DND-41 (cell line): ENCODE data around the gene ANKS4B.
A peak's percentile ranks its signal among the peaks of the same experiment; 100 is the strongest.

Experiments used
- ATAC-seq: fragments of 200-7000 bp; cut with Tn5 transposase; 3 replicates; pipeline ENCODE4 v1.9.1; 2021; ENCODE audit warnings: low read depth; ENCODE audit not compliant: insufficient read depth
- DNase-seq: peaks from one replicate; pipeline ENCODE4 v3.0.0-alpha.2; 2020
- H2AFZ ChIP-seq: 2 replicates; pipeline ENCODE4 v1.6.0; 2012; ENCODE audit warnings: low read depth, low read length
- H3K27ac ChIP-seq: 2 replicates; pipeline ENCODE4 v1.5.1; 2012; ENCODE audit warnings: low read length, inconsistent platforms
- H3K27me3 ChIP-seq: fragments of 200-600 bp; sonication (generic); 2 replicates; pipeline ENCODE4 v1.6.0; 2012; ENCODE audit warnings: low read length, mild to moderate bottlenecking, inconsistent platforms; ENCODE audit not compliant: insufficient read depth, poor library complexity
- H3K36me3 ChIP-seq: 2 replicates; pipeline ENCODE4 v1.5.1; 2012; ENCODE audit warnings: low read length, inconsistent platforms; ENCODE audit not compliant: insufficient read depth
- H3K4me1 ChIP-seq: 2 replicates; pipeline ENCODE4 v1.5.1; 2012; ENCODE audit warnings: mild to moderate bottlenecking, low read length; ENCODE audit not compliant: insufficient read depth
- H3K4me2 ChIP-seq: 2 replicates; pipeline ENCODE4 v1.6.0; 2012; ENCODE audit warnings: mild to moderate bottlenecking, moderate library complexity, low read length, inconsistent platforms; ENCODE audit not compliant: insufficient read depth
- H3K4me3 ChIP-seq, 2 experiments: fragments of 200-600 bp in 1 of 2; shearing (Covaris generic) in 1 of 2; 2 replicates each; pipeline ENCODE4 v1.5.1; 2012 to 2016; ENCODE audit warnings: inconsistent platforms in 2 of 2, low read length in 2 of 2, mild to moderate bottlenecking in 2 of 2, low read depth in 1 of 2, moderate library complexity in 1 of 2
- H3K79me2 ChIP-seq: 2 replicates; pipeline ENCODE4 v1.6.0; 2012; ENCODE audit warnings: low read length, inconsistent platforms; ENCODE audit not compliant: insufficient read depth
- H3K9ac ChIP-seq: 2 replicates; pipeline ENCODE4 v1.6.0; 2012; ENCODE audit warnings: low read depth, mild to moderate bottlenecking, inconsistent platforms, low read length, moderate library complexity
- H3K9me3 ChIP-seq: 2 replicates; pipeline ENCODE4 v1.5.1; 2012; ENCODE audit warnings: low read length, moderate library complexity, mild to moderate bottlenecking, inconsistent platforms; ENCODE audit not compliant: insufficient read depth, severe bottlenecking
- H4K20me1 ChIP-seq: 2 replicates; pipeline ENCODE4 v1.6.0; 2012; ENCODE audit warnings: low read length; ENCODE audit not compliant: insufficient read depth
- CTCF ChIP-seq: IDR thresholded peaks from 2 replicates; pipeline ENCODE4 v1.5.1; 2012; ENCODE audit warnings: borderline replicate concordance, low read length, moderate library complexity, mild to moderate bottlenecking; ENCODE audit not compliant: poor library complexity, severe bottlenecking; ENCODE audit errors: extremely low read depth
- EZH2 ChIP-seq: IDR thresholded peaks from 3 replicates; pipeline ENCODE4 v1.6.1; 2012; ENCODE audit warnings: borderline replicate concordance, low read depth, mild to moderate bottlenecking, moderate library complexity, low read length, inconsistent platforms; ENCODE audit not compliant: severe bottlenecking

Gene ANKS4B

DNA sequence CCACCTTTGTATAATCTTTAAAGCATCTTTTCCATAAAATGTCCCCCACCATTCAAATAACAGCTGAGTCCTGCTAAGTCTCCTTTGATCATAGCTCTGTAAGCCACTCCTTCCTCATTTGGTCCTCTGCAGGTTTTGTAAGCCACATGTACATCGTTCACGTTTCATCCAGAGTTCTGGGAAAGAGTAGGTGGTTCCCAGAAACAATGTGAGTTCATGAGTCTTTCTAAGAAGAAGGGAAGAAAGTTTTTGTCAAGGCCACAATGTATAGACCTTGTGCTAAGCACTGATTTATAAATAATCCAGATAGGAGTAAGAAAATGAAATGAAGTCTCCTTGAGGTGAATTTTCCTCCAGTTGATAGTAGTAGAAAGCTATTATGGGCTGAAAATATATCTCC, 8.7 kb upstream of the ANKS4B start:
- Histone ChIP-seq H3K4me3 (no peak overlapping the region), H3K27ac (no peak overlapping the region), H3K27me3 (peaks cover 21% of the 10 kb centered on the region), H4K20me1 (no peaks in the 10 kb centered on the region), H3K9ac (no peak overlapping the region), H3K4me1 (no peaks in the 10 kb centered on the region), H3K4me2 (no peak overlapping the region), H3K9me3 (no peaks in the 10 kb centered on the region), H3K79me2 (no peaks in the 10 kb centered on the region), H3K36me3 (no peaks in the 10 kb centered on the region), H2AFZ (no peak overlapping the region)
- ATAC-seq (0 out of 3 replicates have a peak, but pooled peaks have one; percentile 19), DNase-seq (peak; percentile 9)
- TF ChIP-seq CTCF (no peak), EZH2 (no peak)

- ATAC-seq (no peak), DNase-seq (no peak)
- Histone ChIP-seq H3K9ac (no peak overlapping the region), H3K4me3 (no peak overlapping the region), H3K4me2 (no peak overlapping the region), H3K36me3 (no peaks in the 10 kb centered on the region), H3K9me3 (no peaks in the 10 kb centered on the region), H3K27ac (no peak overlapping the region), H2AFZ (no peak overlapping the region), H3K4me1 (no peaks in the 10 kb centered on the region), H3K27me3 (peaks cover 21% of the 10 kb centered on the region), H4K20me1 (no peaks in the 10 kb centered on the region), H3K79me2 (no peaks in the 10 kb centered on the region)
- TF ChIP-seq CTCF (no peak), EZH2 (no peak)
These were observed 6.8 kb upstream of the ANKS4B start for GRCh38 chr16:21226749-21227148.

DNA sequence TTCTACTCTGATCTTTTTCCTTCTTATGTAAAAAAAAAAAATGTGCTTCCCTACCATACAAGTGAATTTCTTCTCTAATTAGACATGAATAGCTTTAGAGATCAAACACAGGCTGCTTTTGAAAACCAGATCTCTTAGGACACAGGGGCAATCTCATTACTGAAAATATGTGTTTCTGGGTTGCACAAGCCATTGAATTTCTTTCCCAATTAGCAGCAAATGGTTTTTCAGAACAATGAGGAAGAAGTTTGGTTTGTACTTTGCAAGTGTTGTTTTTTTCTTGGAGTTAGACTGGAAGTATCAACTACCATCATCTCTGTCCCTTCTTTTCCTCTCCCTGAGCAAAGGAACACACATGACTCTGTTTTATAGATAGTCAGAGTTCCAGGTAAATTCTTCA, 5.6 kb upstream of the ANKS4B start:
- Histone ChIP-seq H3K79me2 (no peaks in the 10 kb centered on the region), H2AFZ (no peak overlapping the region), H3K9me3 (no peaks in the 10 kb centered on the region), H3K9ac (no peak overlapping the region), H3K27ac (no peak overlapping the region), H3K27me3 (peaks cover 18% of the 10 kb centered on the region), H3K4me3 (no peak overlapping the region), H4K20me1 (no peaks in the 10 kb centered on the region), H3K4me1 (no peaks in the 10 kb centered on the region), H3K36me3 (no peaks in the 10 kb centered on the region), H3K4me2 (no peak overlapping the region)
- TF ChIP-seq CTCF (no peak), EZH2 (no peak)
- DNase-seq (no peak), ATAC-seq (no peak)

DNA sequence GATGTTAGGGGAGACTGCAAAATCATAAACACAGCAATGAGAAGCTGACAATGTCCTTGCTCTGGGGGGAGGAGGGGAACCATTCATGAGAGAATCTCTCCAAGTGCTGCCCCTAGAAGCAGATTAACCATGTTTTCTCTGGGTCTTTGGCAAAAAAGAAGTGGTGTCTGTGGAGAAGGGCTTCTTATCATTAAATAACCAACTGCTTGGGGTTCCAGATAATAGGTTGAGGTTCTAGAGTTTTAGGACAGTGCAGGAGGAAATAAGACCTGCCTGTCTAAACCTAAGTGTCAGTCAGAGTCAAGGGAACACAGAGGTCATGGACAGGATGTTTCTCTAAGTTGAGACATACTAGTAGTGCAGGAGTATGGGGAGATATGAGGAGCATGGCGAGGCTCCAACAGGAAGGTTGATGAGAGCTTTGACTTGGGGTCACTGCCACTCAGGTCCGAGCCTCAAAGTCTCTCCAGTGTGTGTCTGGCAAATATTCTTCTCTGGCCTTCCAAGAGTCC, 5.1 kb upstream of the ANKS4B start:
- Histone ChIP-seq H3K4me3 (no peak overlapping the region), H3K9me3 (no peaks in the 10 kb centered on the region), H3K27me3 (peaks cover 15% of the 10 kb centered on the region), H3K27ac (no peak overlapping the region), H2AFZ (no peak overlapping the region), H3K36me3 (no peaks in the 10 kb centered on the region), H3K79me2 (no peaks in the 10 kb centered on the region), H3K4me2 (no peak overlapping the region), H3K9ac (no peak overlapping the region), H3K4me1 (no peaks in the 10 kb centered on the region), H4K20me1 (no peaks in the 10 kb centered on the region)
- ATAC-seq, result no peak
- no peak for TF ChIP-seq CTCF
- no peak for TF ChIP-seq EZH2
- no peak for DNase-seq
